Stomach (tissue), 4 donors: ENCODE results near the gene IFT22.

Experiments used
- POLR2A ChIP-seq, 4 donors: fragments of 450-650 bp; IDR thresholded peaks; one replicate each; pipeline ENCODE4 v1.6.1; 2016; ENCODE audit warnings: antibody characterized with exemption in 4 of 4, control low read depth in 2 of 4, mild to moderate bottlenecking in 1 of 4, moderate library complexity in 1 of 4
- TF ChIP-seq, protein P1 (sequence below), 7 experiments: fragments of 450-650 bp in 4 of 7; fragments of 200-600 bp in 3 of 7; sonication (generic) in 3 of 7; IDR thresholded peaks; one replicate each; pipeline ENCODE4 v1.5.1; 2016 to 2019; ENCODE audit warnings: antibody characterized with exemption in 7 of 7, control low read depth in 2 of 7, mild to moderate bottlenecking in 1 of 7

DNA sequence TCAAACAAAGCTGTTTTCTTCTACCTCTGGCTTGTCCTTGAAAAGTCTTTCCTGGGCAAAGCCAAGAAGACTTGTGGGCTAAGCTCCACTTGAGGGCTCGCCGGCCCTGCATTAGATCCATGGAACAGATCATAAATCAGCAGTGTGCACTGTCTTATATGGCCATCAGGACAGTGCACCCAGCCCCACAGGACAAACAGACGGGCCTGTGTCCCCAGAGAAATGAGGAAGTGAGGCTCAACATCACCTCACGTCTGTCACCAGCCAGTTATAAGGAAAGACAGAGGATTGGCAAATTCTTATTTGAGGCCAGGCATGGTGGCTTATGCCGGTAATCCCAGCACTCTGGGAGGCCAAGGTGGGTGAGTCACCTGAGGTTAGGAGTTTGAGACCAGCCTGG is 12.3 kb upstream of the IFT22 start:
- TF ChIP-seq, protein P1, sequence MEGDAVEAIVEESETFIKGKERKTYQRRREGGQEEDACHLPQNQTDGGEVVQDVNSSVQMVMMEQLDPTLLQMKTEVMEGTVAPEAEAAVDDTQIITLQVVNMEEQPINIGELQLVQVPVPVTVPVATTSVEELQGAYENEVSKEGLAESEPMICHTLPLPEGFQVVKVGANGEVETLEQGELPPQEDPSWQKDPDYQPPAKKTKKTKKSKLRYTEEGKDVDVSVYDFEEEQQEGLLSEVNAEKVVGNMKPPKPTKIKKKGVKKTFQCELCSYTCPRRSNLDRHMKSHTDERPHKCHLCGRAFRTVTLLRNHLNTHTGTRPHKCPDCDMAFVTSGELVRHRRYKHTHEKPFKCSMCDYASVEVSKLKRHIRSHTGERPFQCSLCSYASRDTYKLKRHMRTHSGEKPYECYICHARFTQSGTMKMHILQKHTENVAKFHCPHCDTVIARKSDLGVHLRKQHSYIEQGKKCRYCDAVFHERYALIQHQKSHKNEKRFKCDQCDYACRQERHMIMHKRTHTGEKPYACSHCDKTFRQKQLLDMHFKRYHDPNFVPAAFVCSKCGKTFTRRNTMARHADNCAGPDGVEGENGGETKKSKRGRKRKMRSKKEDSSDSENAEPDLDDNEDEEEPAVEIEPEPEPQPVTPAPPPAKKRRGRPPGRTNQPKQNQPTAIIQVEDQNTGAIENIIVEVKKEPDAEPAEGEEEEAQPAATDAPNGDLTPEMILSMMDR (IDR thresholded peaks at IDR 0.05), result no peak
- no peak for TF ChIP-seq POLR2A (IDR thresholded peaks at IDR 0.05)
